AG04450 (cell line): ENCODE data around the gene CKLF. TPM values are rescaled to one million over a fixed set of nuclear protein-coding genes. Genes with fewer than 3 reads are reported as not detected.

Experiments
- CTCF ChIA-PET: fragments of 300-600, 350-600 bp; formaldehyde crosslinking; extraction: SDS; loops from one replicate; lab custom pipeline; 2022; ENCODE audit warnings: antibody characterized with exemption, inconsistent platforms; lab: Charles Lee
- POLR2A ChIA-PET: fragments of 350-600 bp; formaldehyde crosslinking; extraction: SDS; loops from one replicate; lab custom pipeline; 2021; ENCODE audit warnings: antibody characterized with exemption, inconsistent platforms; lab: Yijun Ruan, JAX
- DNase-seq: peaks from one replicate; pipeline ENCODE4 v3.0.0-alpha.2; 2011; ENCODE audit warnings: low read depth, low spot score
- H3K27ac ChIP-seq: one replicate; pipeline ENCODE4 v1.5.1; 2012; ENCODE audit warnings: low read depth, low read length, control low read depth
- H3K27me3 ChIP-seq: one replicate; pipeline ENCODE4 v1.6.0; 2012; ENCODE audit warnings: low read length; ENCODE audit not compliant: control insufficient read depth, insufficient read depth
- H3K4me3 ChIP-seq: 2 replicates; pipeline ENCODE4 v1.5.1; 2011; ENCODE audit warnings: mild to moderate bottlenecking, low read depth, low read length, control low read depth
- H3K9me3 ChIP-seq: 2 replicates; pipeline ENCODE4 v1.5.1; 2012; ENCODE audit warnings: low read length; ENCODE audit not compliant: control insufficient read depth, insufficient read depth
- polyA plus RNA-seq: library from polyadenylated mRNA; depleted of rRNA; stranded (reverse); fragments of >200 nt; gene quantifications from 2 replicates; pipeline ENCODE4 v1.2.3, GENCODE V29; 2011
- TF ChIP-seq, protein P1 (sequence below): IDR thresholded peaks from 2 replicates; pipeline ENCODE4 v1.5.1; 2011; ENCODE audit warnings: low read depth, low read length, control low read depth, inconsistent platforms

Gene CKLF
- polyA plus RNA-seq, 1 experiment: 56.2 TPM

DNA sequence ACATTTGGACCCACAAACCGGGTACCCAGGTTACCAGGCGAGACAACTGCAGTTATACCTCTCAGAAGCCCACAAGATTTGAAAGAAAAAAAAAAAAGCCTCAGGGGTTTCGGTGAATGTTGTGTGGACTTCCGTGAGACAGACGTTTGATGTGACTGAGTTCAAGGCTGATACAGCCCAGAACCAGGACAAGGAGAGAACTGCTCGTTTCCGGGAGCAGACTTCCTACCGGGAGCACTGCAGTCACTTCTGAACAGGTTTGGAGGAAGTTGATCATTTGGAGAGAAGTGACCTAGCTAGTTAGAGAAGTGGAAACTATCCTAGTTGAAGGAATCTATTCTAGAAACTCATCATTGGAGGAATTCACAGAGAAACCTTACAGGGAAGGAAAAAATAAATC is 847 bp downstream of the CKLF start:
- POLR2A ChIA-PET: interaction anchor here (1.2 kb wide), 1 partner anchor 32 kb away, joined by 4 read pairs; no protein-coding TSS in a partner anchor
- TF ChIP-seq, protein P1, sequence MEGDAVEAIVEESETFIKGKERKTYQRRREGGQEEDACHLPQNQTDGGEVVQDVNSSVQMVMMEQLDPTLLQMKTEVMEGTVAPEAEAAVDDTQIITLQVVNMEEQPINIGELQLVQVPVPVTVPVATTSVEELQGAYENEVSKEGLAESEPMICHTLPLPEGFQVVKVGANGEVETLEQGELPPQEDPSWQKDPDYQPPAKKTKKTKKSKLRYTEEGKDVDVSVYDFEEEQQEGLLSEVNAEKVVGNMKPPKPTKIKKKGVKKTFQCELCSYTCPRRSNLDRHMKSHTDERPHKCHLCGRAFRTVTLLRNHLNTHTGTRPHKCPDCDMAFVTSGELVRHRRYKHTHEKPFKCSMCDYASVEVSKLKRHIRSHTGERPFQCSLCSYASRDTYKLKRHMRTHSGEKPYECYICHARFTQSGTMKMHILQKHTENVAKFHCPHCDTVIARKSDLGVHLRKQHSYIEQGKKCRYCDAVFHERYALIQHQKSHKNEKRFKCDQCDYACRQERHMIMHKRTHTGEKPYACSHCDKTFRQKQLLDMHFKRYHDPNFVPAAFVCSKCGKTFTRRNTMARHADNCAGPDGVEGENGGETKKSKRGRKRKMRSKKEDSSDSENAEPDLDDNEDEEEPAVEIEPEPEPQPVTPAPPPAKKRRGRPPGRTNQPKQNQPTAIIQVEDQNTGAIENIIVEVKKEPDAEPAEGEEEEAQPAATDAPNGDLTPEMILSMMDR: no peak
- CTCF ChIA-PET: interaction anchor here (1.0 kb wide), 1 partner anchor 77 kb away, joined by 3 read pairs; no protein-coding TSS in a partner anchor
- Histone ChIP-seq H3K9me3 (no peaks in the 10 kb centered on the region; the same call in 1 of the 2 replicates), H3K27ac (no peak overlapping the region), H3K27me3 (no peaks in the 10 kb centered on the region), H3K4me3 (peak overlapping the region; percentile 88)
- no peak for DNase-seq

GRCh38 chr16:66554021-66554420 is 1.6 kb downstream of the CKLF start:
- POLR2A ChIA-PET: no interaction called here
- TF ChIP-seq, protein P1: no peak
- CTCF ChIA-PET: interaction anchor here (1.9 kb wide), 1 partner anchor 54 kb away, joined by 6 read pairs; no protein-coding TSS in a partner anchor
- H3K9me3 ChIP-seq: no peaks in the 10 kb centered on the region; the same call in 1 of the 2 replicates
- H3K4me3 ChIP-seq: no peak overlapping the region
- no peak for DNase-seq
- no peak overlapping the region for H3K27ac ChIP-seq
- H3K27me3 ChIP-seq: no peaks in the 10 kb centered on the region

DNA sequence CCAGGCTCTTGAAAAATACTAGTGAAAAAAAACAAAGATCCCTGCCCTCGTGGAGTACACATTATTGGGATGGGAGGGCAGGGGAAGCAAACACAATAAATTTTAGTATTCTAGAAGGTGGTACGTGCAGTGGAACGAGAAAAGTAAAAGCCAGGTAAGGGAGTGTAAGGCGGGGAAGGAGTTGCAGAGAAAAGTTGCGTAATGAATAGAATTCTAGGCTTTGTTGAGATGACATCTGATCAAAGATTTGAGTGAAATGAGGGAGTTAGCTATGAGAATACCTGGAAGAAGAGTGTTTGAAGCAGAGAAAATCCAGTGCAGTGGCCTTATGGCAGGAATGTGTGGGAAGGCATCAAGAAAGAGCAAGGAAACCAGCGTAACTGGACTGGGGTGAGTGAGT is 2.1 kb downstream of the CKLF start:
- H3K9me3 ChIP-seq: no peaks in the 10 kb centered on the region; the same call in 1 of the 2 replicates
- no peak overlapping the region for H3K27ac ChIP-seq
- H3K4me3 ChIP-seq: no peak overlapping the region
- DNase-seq: no peak
- POLR2A ChIA-PET: no interaction called here
- TF ChIP-seq, protein P1: no peak
- CTCF ChIA-PET: interaction anchor here (1.9 kb wide), 1 partner anchor 54 kb away, joined by 6 read pairs; no protein-coding TSS in a partner anchor
- no peaks in the 10 kb centered on the region for H3K27me3 ChIP-seq

DNA sequence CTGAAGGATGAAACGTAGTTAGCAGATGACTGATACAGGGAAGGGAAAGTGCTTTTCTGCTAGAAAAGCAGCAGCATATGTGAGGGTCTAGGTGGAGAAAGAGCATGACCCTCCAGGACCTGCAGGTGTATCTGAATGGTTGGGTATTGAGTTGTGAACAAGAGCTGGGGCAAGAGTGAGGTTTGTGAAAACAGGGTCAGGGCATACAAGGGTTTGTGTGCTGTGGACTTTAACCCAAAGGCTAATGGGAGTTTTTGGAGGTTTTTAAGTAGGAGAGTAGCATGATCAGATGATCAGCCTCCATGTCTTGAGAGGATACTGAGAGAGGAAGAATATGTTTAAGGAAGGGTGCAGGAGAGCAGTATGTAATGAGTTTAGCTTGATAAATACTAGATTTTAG is 7.7 kb downstream of the CKLF start:
- Histone ChIP-seq H3K27me3 (no peaks in the 10 kb centered on the region), H3K9me3 (no peaks in the 10 kb centered on the region), H3K4me3 (no peak overlapping the region), H3K27ac (no peak overlapping the region)
- ChIA-PET POLR2A (no interaction called here), CTCF (no interaction called here)
- TF ChIP-seq, protein P1: no peak
- no peak for DNase-seq

DNA sequence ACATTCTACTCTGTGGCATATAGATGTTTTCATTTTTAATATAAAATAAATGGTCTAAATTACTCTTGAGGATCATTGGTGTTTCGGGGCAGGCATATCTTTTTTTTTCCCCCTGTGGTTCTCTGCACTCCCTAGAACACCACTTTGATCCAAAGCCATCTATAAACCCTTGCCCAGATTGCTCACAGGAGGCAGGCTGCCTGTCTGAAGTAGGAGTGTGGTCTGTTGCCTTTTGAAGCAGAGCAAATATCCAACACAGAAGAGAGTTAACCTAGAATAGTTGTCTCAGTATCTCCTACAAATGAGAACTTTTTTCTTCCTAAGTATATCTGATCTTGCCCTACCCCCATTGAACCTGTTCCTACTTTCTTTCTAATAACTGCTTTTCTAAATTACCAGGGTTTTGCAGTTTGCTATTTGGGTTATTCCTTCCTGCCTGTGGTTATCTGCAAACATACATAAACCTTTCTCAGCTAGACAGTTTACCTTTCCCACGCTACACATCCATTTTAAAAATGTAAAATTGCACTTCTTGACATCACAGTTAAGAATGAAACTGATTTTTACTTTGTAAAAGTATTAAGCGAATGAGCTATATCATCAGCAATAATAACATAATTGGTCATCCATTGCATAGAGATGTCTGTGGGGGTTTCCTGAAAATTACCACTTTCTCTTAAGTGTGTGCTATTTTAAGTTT is 9.2 kb downstream of the CKLF start:
- Histone ChIP-seq H3K27ac (no peak overlapping the region), H3K27me3 (no peaks in the 10 kb centered on the region), H3K4me3 (no peak overlapping the region), H3K9me3 (no peaks in the 10 kb centered on the region)
- TF ChIP-seq, protein P1: no peak
- ChIA-PET POLR2A (no interaction called here), CTCF (interaction anchor here (0.8 to 1.1 kb wide), 3 partner anchors 9 to 307 kb away, joined by 3 read pairs; no protein-coding TSS in a partner anchor)
- DNase-seq: no peak
